A549 treated with Hydrocortisone at 1 μM for 4 hours (cell line): ENCODE measurements around the gene IRS1. TPM values are rescaled to one million over a fixed set of nuclear protein-coding genes. Genes with fewer than 3 reads are reported as not detected.

Experiments used
- total RNA-seq: library from RNA; stranded (reverse); fragments of 200-300 nt; extraction: Qiagen RNA extraction; gene quantifications from 5 replicates; pipeline ENCODE4 v1.2.3, GENCODE V29; 2022

Gene IRS1
- total RNA-seq, result 13.3 to 16.0 TPM (median 13.6 TPM) in 5 replicates

GRCh38 chr2:226799211-226799975 lies at the start of gene IRS1:
IRS1 (minus strand) TSS chr2:226799820; CDS start chr2:226798738, 1,082 bp downstream.

DNA sequence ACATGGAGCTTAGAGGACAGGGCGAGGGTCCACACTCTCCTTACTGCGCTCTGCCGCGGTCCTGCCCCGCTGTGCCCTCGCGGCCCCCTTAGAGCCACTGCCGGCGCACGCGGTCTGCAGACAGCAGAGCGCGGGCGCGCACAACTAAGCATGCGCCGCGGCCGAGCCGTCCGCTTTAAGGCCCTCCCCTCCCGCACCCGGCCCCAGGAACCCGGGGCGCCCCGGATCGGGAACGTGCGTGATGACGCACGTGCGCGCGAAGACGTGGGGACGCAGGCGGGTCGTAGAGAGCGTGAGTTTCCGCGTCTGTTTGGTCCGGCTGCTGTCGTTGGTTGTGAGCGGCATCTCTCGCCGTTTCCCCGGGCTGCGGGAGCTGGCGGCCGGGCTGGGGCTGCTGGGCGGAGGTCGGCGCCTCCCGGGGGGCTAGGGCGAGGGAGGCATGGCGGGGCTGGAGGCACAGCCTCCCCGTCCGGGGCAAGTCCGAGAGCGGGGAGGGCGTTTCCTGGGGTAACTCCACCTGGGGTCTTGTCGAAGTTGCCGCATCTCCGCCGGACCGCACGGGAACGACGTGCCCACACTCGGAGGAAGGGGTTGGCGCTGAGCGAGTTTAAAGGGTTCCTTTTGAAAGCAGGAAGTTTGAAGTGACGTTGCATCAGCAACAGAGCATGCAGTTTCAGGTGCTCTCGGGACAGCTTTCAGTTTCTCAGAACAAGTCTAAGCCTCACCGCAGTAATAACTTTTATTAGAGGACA lies 36.4 kb upstream of the IRS1 start, which contains the start of gene RHBDD1:
Gene RHBDD1 (plus strand): TSS at position 259 of the 752 bp plus-strand sequence. CDS start 28,640 bp downstream, outside the sequence.

Other genes starting within 250 kb of the IRS1 start
- gene RHBDD1, start 36.2 kb upstream of the IRS1 start, total RNA-seq, result 6.7 to 10.5 TPM (median 9.5 TPM) in 5 replicates